AG09309 (cell line): ENCODE data around the gene EPHA8.

Experiments
- DNase-seq: peaks from one replicate; pipeline ENCODE4 v3.0.0-alpha.2; 2010; ENCODE audit warnings: low read depth
- H3K4me3 ChIP-seq: 2 replicates; pipeline ENCODE4 v1.5.1; 2011; ENCODE audit warnings: mild to moderate bottlenecking, low read depth, low read length, moderate library complexity; ENCODE audit not compliant: control insufficient read depth
- TF ChIP-seq, protein P1 (sequence below): IDR thresholded peaks from 2 replicates; pipeline ENCODE4 v1.5.1; 2011; ENCODE audit warnings: mild to moderate bottlenecking, low read depth, low read length, inconsistent platforms; ENCODE audit not compliant: insufficient read depth, control insufficient read depth; ENCODE audit errors: missing control alignments

The EPHA8 gene

DNA sequence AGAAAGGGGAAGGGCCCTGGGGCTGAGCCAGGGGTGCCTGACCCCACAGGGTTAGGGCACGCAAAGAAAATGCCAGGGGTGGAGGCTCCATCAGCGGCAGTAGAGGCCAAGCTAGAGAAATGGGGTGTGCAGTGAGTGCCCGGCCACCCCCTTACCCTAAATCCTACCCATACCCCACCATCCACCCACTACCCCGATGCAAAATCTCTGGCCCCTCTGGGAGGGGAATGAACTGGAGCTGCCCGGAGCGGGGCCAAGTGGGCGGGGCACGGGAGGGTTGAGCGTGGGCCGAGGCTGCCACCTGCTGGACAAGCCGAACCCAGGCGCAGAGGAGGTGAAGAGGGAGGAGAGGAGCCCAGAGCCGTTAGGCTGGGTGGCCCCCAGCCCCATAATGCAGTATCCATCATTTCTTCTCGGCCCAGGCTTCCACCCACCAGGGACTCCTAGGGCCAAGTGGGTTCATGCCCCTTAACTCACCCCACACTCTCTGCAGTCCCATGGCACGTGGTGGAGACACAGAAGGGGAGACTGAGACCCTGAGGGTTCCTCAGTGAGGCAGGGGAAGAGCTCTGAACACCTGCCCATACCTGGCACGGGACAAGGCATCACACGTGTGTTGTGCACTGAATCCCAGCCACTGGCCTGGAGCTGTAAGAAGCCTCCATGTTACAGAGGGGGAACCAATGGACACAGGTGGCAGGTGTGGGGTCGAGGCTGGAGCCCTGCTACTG lies 78.8 kb downstream of the EPHA8 start:
- no peak for DNase-seq
- TF ChIP-seq, protein P1, sequence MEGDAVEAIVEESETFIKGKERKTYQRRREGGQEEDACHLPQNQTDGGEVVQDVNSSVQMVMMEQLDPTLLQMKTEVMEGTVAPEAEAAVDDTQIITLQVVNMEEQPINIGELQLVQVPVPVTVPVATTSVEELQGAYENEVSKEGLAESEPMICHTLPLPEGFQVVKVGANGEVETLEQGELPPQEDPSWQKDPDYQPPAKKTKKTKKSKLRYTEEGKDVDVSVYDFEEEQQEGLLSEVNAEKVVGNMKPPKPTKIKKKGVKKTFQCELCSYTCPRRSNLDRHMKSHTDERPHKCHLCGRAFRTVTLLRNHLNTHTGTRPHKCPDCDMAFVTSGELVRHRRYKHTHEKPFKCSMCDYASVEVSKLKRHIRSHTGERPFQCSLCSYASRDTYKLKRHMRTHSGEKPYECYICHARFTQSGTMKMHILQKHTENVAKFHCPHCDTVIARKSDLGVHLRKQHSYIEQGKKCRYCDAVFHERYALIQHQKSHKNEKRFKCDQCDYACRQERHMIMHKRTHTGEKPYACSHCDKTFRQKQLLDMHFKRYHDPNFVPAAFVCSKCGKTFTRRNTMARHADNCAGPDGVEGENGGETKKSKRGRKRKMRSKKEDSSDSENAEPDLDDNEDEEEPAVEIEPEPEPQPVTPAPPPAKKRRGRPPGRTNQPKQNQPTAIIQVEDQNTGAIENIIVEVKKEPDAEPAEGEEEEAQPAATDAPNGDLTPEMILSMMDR = peak; percentile 94
- H3K4me3 ChIP-seq = no peak overlapping the region

DNA sequence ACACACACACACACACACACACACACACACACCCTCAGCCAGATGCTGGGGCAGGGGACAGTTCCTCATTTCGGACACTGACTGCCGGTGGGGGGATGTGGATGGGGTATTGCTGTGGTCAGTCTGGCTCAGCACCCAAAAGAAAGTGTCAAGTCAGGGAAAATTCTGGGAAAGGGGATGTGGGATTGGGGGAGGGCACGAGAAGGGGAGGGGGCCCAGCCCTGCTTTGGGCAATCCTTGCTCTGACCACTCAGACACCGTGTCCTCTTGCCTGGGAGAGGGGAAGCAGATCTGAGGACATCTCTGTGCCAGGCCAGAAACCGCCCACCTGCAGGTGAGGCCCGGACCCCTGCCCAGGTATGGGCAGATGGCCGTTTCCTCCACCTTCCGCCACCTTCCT lies 80.1 kb downstream of the EPHA8 start, which contains the start of gene C1QC:
Gene C1QC, plus strand, starts transcription at position 253 of the 400 bp plus-strand sequence. CDS start 391 bp downstream, outside the sequence.
- TF ChIP-seq, protein P1 = peak; percentile 1

DNA sequence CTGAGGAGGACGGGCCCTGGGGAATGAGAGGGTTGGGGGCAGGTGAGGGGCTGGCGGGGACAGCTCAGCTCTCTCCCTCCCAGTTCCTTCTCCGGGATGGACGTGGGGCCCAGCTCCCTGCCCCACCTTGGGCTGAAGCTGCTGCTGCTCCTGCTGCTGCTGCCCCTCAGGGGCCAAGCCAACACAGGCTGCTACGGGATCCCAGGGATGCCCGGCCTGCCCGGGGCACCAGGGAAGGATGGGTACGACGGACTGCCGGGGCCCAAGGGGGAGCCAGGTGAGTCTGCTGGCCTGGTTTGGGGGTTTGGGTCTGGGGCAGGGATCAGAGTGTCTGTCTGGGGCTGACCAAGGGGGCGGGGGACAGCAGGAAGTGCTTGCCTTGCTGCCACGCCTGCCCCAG lies 80.6 kb downstream of the EPHA8 start:
- DNase-seq = no peak
- TF ChIP-seq, protein P1 = no peak
- no peak overlapping the region for H3K4me3 ChIP-seq

More for the DNA sequence above, 80.1 kb downstream of the EPHA8 start, which contains the start of gene C1QC:
- DNase-seq = no peak
- no peak within 1 kb of the TSS for H3K4me3 ChIP-seq

GRCh38 chr1:22645931-22646330 lies 82.6 kb downstream of the EPHA8 start:
- DNase-seq = no peak
- no peak overlapping the region for H3K4me3 ChIP-seq
- TF ChIP-seq, protein P1 = no peak

GRCh38 chr1:22646384-22646783 lies 83.1 kb downstream of the EPHA8 start:
- H3K4me3 ChIP-seq = no peak overlapping the region
- TF ChIP-seq, protein P1 = no peak
- no peak for DNase-seq

DNA sequence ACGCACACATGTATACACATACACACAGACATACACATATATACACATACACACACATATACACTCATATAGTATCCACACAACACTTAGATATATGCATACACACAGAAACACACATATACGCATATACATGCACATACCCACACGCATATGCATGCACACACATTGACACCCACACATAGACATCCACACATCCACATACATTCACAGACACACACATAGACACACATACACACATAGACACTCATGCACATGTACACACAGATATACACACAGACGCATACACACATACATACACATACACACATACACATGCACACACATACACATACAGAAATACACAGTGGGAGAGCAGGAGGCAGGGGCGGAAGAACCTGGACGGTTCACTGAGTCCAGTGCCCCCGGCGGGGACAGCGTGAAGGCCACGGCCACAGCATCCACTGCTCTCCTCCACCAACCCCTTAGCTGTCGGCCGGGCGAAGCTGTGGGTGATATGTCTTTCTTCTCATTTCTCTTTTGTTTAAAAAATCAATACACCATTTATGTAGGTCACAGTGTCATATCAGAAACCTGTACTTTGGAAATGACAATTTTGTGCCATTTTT lies 86.9 kb downstream of the EPHA8 start:
- TF ChIP-seq, protein P1 = no peak
- H3K4me3 ChIP-seq = no peak overlapping the region
- no peak for DNase-seq
